EL (cell line): ENCODE results near the gene TMEM269.
"Not testable (repeated sequence)": the region's sequence is repeated elsewhere in the genome, so short reads cannot be mapped to it uniquely, and the experiment has no call there.

Experiments used
- DNase-seq: peaks from one replicate; pipeline ENCODE4 v3.0.0-alpha.2; 2016

The TMEM269 gene

DNA sequence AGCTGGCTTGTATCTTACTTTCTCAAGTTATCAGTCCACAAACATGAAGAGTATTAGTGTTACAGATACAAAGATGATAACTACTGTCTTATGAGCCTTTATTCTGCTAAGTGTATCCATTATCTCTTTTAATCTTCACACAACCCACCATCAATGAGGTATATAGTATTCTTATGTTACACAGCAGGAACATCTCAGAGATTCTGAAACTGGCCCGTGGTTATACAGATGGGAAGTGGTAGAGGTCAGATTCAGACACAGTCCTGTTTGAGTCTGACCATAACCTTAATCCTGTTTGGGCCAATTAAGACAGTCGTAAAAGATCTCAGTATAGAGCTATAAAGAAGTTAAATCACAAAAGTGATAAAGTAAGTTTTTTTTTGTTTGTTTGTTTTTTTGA lies 5.1 kb upstream of the TMEM269 start:
- no peak for DNase-seq

GRCh38 chr1:42780176-42780575 lies 4.6 kb upstream of the TMEM269 start:
- no peak for DNase-seq

GRCh38 chr1:42783092-42783491 lies 1.7 kb upstream of the TMEM269 start:
- DNase-seq: no peak

GRCh38 chr1:42784547-42784945 lies 245 bp upstream of the TMEM269 start:
- DNase-seq: no peak

- no peak for DNase-seq
Observed at GRCh38 chr1:42786097-42786496, 1.3 kb downstream of the TMEM269 start.

DNA sequence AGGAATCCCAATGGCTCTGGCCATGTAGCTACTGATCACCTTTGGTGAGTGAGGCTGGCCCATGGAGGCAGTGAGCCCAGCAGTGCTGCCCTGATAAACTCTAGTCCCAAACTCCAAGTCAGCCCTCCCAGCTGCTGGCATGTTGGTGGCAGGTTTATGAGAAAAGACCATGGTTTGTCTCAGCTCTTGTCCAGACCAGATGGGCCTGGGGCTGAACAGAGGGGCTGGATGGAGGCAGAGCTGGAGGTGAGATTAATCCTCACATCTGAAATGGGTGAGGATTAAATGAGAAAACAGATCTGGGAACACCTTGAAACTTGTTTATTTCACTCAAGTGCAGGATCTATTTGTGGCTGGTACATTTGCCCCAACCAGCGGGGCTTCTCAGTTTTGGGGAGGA lies 3.2 kb downstream of the TMEM269 start:
- DNase-seq: no peak

DNA sequence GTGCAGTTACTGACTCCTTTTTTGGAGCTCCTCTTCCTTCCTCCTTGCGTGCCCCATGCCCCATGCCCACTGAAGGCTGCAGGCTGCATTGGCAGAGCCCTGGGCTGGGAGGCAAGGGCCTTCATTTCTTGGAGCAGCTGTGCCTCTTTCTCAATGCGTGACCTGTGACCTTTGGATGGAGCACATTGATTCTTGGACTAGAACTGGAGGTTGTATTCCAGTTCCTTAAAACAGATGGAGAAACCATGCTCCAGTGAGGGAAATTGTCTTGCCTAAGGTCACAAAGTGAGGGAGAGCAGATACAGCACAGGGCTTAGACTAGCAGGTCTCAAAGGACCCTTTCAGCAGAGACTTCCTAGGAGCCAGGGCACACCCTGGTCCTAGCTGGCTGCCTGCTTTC lies 9.0 kb downstream of the TMEM269 start:
- no peak for DNase-seq

- DNase-seq: no peak
Observed at GRCh38 chr1:42797414-42797813, 12.6 kb downstream of the TMEM269 start.

DNA sequence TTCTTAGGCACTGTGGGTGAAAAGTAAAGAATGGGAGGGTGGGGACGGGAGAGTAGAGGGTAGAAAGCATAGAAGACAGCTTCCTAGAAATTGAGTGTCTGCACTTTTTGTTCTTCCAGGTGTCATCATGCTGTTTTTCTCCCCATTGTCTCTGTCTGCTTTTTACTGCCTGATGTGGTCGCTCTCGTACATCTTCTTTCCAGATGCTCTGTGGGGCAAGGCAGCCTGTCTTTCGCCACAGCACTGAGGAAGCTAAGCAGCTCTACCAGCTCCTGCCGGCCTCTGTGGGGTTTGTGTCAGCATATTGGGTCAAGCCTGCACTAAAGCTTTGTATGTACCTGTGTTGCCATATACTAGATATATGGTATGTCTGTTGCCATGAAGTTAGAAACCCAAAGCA lies 13.2 kb downstream of the TMEM269 start:
- DNase-seq: no peak

DNA sequence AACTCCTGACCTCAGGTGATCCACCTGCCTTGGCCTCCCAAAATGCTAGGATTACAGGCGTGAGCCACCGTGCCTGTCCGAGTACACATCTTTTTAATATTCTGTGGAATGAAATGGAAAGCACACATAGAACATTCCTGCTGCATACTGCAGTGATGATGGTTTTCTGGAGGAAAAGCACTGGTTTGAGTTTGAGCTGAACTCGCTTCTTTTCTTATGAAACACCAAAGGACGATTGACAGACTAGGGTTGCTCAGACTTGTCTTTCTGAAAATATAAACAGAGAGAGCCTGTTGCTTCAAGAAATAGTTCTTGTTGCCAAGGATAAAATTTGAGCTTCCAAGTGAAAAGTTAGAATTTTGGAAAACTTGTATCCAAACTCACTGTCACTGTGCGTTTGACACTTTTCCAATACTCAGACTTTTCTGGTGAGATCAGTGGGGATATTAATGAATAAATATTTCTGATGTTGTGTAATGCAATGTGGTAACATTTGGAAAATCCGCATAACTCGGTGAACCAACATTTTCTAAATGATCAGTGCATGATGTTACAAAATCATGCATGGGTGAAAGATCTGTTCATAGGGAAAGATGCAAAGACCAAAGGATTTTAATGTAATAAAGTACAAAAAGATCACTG lies 17.2 kb downstream of the TMEM269 start:
- DNase-seq: no peak

DNA sequence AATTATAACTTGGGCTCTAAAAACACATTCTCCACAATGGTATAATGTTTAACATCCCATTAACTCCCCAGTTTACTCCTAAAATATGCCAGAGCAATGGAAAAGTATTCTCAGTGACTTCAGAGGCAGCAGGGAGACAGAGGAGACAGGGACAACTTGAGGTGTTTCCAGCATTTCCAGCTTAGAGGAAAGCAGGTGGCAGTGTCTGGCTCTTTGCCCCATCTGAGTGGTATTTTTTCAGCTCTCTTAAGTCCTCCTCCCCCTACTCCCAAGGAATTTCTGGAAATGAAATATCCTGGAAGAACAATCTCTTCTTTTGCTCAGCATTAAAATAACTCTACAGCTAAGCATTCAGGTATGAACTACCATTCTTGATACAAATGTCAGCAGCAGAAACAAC lies 21.4 kb downstream of the TMEM269 start:
- no peak for DNase-seq

GRCh38 chr1:42806593-42806992 lies 21.8 kb downstream of the TMEM269 start:
- DNase-seq: peak; percentile 56

GRCh38 chr1:42807056-42807668 lies 22.4 kb downstream of the TMEM269 start:
- no peak for DNase-seq

GRCh38 chr1:42814815-42815214 lies 30.0 kb downstream of the TMEM269 start:
- not testable (repeated sequence) for DNase-seq

DNA sequence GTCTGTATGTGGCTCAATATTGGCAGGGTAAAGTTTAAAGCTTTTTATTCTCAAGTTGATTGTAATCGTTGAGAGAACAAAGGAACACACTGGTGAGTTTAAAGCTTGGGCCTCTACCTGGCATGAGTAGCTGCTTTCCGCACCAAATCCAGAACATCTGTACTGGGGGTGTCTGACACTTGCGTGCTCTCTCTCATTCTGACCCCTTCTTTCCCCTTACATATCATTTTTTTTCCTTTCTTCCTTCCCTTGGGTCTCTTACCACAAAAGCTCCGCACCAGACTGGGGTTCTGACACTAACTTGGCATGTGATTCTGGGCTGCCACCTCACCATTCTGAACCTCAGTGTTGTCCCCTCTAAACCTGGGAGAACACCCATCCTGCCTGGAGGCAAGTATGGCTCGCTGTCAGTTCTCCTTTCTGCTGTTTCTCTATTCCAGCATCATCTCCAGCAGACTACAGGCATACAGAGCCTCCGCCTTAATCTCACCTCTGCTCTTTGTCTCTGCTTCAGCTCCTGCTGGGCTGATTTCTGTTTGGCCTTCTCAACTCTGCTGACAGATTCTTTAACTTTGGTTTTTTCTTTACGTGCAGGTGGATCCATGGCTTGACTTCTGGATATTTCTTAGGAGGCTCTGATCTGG lies 31.3 kb downstream of the TMEM269 start:
- DNase-seq: peak; percentile 25

DNA sequence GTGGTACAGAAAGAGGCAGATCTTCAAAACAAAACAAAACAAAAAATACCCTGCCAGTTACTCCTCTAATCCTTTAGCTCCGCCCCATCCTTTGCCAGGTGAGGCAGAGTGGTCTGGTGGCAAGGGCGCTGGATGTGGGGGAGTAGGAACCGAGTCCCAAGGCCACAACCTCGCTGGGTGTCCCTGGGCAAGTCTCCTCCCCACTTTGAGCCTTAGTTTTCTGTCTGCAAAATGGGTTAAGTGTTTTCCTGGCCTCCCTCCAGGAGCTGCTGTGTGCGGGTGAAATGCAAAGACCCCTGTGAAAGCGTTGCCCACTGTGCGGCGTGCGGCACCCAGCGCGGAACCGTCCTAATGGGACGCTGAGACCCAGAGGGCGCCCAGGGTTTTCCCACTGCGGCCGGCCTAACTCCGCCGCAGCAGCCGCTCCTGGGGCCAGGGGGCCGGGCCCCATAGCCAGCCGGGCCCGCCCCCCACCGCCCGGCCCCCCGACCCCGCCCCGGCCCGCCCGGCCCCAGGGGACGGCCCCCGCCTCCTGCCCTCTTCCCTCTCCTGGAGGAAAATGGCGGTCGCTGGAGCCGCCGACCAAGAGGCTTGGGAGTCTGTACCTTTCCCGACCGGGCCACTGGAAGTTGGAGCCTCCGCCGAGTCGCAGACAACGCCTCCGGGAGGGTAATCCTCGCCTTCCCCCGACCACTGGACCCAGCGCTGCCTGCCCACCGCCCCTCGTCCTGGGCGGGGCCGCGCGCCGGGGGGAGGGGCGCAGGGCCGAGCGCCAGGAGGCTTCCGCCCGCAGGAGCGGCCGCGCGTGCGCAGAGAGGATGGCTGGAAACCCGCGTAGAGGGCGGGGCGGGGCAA lies 32.0 kb downstream of the TMEM269 start, which contains the start of the genes ERMAP and SVBP:
Gene ERMAP, plus strand, starts transcription at position 538 of the 855 bp plus-strand sequence. CDS start 13,327 bp downstream, outside the sequence.
Gene SVBP, minus strand, starts transcription at position 813 of the 855 bp plus-strand sequence. CDS start 853 bp downstream, outside the sequence.
- DNase-seq: peak; percentile 87

- no peak for DNase-seq
Observed at GRCh38 chr1:42817440-42817767, 32.6 kb downstream of the TMEM269 start.

- no peak for DNase-seq
Observed at GRCh38 chr1:42817976-42818375, 33.2 kb downstream of the TMEM269 start.

GRCh38 chr1:42820813-42821212 lies 36.0 kb downstream of the TMEM269 start:
- no peak for DNase-seq

DNA sequence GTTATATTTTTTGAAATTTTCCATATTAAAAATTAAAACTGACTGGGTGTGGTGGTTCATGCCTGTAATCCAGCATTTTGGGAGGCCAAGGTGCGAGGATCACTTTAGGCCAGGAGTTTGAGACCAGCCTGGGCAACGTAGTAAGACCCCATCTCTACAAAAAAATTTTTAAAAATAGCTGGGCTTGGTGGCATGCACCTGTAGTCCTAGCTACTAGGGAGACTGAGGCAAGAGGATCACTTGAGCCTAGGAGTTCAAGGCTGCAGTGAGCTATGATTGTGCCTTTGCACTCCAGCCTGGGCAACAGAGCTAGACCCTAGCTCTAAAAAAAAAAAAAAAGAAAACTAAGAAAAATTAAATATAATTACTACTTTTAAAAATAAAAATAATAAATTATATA lies 36.9 kb downstream of the TMEM269 start:
- DNase-seq: no peak

GRCh38 chr1:42822800-42823392 lies 38.1 kb downstream of the TMEM269 start:
- no peak for DNase-seq

GRCh38 chr1:42824481-42825035 lies 39.8 kb downstream of the TMEM269 start:
- DNase-seq: no peak
